ENCODE measurements around the gene PERM1. TPM values are rescaled to one million over a fixed set of nuclear protein-coding genes. Genes with fewer than 3 reads are reported as not detected.

The PERM1 gene
- total and polyA plus RNA-seq, 8 donors = 0.27 to 0.45 (median 0.36) TPM; not detected in 4

DNA sequence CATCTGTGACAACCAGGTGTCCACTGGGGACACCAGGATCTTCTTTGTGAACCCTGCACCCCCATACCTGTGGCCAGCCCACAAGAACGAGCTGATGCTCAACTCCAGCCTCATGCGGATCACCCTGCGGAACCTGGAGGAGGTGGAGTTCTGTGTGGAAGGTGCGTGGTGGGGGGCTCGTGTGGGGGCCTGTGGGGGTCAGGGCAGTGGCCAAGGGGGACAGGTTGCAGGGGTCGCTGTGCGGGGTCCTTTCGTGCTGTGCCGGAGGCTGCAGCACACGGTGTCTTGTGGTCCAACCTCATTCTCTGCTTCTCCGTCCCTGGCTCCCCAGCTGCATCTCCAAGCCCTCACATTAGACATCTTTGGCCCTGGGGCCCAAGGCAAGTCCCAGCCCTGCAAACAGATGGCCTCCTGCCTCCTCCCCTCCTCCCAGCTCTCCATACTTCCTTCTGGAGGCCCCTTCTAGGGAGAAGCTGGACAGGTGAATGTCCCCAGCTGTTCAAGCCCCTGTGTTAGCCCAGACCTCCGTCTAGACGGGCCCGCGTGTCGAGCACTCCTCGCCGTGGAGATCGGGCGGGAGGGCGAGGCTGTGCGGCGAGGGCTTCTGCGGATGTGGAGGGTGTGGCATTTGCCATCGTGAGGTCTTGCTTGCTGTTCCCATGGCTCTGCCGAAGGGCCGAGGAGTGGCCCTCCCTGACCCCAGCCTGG is 40.6 kb upstream of the PERM1 start:
- TF ChIP-seq, protein P1, sequence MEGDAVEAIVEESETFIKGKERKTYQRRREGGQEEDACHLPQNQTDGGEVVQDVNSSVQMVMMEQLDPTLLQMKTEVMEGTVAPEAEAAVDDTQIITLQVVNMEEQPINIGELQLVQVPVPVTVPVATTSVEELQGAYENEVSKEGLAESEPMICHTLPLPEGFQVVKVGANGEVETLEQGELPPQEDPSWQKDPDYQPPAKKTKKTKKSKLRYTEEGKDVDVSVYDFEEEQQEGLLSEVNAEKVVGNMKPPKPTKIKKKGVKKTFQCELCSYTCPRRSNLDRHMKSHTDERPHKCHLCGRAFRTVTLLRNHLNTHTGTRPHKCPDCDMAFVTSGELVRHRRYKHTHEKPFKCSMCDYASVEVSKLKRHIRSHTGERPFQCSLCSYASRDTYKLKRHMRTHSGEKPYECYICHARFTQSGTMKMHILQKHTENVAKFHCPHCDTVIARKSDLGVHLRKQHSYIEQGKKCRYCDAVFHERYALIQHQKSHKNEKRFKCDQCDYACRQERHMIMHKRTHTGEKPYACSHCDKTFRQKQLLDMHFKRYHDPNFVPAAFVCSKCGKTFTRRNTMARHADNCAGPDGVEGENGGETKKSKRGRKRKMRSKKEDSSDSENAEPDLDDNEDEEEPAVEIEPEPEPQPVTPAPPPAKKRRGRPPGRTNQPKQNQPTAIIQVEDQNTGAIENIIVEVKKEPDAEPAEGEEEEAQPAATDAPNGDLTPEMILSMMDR (IDR thresholded peaks at IDR 0.05) = no peak
- intact Hi-C loops (cut with DNase I) = no loop called here
- DNase-seq (no peak), ATAC-seq (no peak)
- Histone ChIP-seq H3K9me3 (no peaks in the 10 kb centered on the region), H3K27me3 (peaks cover 0 to 37% of the 10 kb centered on the region in 2 donors), H3K27ac (no peak overlapping the region), H3K4me1 (peaks cover 13 to 54% of the 10 kb centered on the region in 2 donors), H3K4me3 (no peak overlapping the region), H3K36me3 (no peaks in the 10 kb centered on the region)

DNA sequence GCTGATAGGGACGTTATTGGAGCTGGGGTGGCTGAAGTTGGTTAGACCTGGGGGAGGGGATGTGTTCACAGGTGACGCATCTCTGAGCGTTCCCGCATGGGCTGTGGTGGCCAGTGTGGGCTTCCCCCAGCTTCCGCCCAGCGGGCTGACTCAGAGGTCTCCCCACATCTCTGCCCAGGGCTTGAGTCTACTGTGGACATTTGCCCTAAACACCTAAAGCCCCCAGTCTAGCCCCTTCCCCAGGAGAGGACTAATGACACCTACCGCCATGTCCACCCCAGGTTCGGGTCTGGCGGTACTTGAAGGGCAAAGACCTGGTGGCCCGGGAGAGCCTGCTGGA is 40.0 kb upstream of the PERM1 start:
- H3K4me3 ChIP-seq = peak overlapping the region in 1 of 2 donors; percentile 75
- DNase-seq = no peak
- H3K27ac ChIP-seq = no peak overlapping the region
- no peaks in the 10 kb centered on the region for H3K36me3 ChIP-seq
- ATAC-seq = no peak
- H3K9me3 ChIP-seq = no peaks in the 10 kb centered on the region
- peaks cover 0 to 37% of the 10 kb centered on the region in 2 donors for H3K27me3 ChIP-seq
- TF ChIP-seq, protein P1 (IDR thresholded peaks at IDR 0.05) = no peak
- H3K4me1 ChIP-seq = peaks cover 13 to 54% of the 10 kb centered on the region in 2 donors
- intact Hi-C loops (cut with DNase I) = no loop called here

DNA sequence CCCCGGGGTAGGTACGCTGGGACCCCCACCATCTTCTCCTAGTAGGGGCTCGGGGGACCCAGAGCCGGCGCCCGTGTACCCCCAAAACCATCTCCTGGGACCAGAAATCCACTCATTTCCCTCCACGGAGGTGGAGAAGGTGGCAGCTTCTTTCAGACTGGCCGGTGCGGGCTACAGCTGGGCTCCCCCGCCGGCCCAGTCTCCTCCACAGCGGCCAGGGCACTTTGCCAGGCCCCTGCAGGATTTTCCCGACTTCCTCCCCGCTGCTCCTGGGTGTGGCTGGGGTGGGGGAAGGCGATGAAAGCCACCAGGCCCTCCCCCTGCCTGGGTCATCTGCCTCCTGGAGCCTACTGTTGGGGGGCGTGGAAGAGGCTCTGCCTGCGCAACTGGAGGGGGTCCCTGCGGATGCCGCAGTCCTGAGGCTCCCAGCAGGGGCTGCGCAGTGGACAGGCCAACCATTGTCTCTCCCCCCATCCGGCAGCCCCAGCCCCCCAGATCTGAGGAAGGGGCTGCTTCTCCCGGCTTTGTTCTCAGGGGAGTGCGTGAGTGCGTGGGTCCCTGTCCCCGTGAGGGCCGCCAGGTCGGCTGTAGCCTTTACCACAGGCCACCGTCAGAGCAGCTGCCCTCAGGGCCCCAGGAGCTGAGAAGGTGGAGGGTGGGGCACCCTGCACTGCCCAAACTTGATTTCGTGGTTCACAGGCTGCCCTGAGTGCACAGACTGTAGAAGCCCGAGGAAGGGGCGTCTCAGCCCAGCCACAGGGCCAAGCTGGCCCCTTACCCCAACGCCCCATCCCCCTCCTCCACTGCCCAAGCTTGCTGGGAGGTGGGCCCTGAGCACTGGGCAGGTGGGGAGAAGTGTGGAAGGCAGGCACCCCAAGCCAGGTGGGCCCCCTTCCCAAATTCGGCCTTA is 39.4 kb upstream of the PERM1 start:
- Histone ChIP-seq H3K36me3 (no peaks in the 10 kb centered on the region), H3K27ac (peak overlapping the region in 1 of 2 donors; percentile 19), H3K4me3 (peak overlapping the region; percentile 51 to 75), H3K9me3 (no peaks in the 10 kb centered on the region), H3K27me3 (peaks cover 0 to 37% of the 10 kb centered on the region in 2 donors), H3K4me1 (peaks cover 13 to 50% of the 10 kb centered on the region in 2 donors)
- intact Hi-C loops (cut with DNase I) = no loop called here
- peak; percentile 56 to 91 (median 84) for DNase-seq
- ATAC-seq = peak; percentile 47
- TF ChIP-seq, protein P1 (IDR thresholded peaks at IDR 0.05) = no peak

DNA sequence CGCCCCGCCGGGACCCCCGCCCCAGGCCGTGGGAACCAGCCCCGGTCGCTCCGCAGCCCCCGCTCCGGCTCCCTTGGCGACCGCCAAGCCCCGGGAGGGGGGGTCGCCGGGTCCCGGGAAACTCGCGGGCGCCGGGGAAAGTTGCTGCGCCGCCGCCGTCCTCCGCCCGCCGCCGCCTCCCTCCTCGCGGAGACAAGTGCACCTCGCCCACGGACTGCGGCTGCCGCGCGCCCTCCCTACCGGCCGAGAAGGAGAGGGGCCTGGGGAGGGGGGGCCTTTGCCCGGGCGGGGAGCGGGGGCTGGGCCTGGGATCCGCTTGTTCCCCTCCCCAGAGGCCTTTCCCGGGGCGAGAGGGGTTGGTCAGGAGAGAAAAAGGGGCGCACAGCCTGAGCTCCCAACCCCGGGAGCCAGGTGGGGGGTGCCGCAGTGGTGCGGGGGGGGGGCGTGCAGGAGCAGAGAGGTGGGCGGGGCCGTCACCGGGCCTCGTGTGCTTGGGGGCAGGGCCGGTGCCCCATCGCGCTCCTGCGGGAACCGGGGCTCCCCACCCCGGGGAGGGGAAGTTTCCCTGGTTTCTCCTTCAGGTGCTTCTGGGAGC is 38.6 kb upstream of the PERM1 start:
- H3K27ac ChIP-seq = peak overlapping the region; percentile 19 to 41
- DNase-seq (no peak), ATAC-seq (peak; percentile 11)
- peaks cover 0 to 37% of the 10 kb centered on the region in 2 donors for H3K27me3 ChIP-seq
- peaks cover 13 to 48% of the 10 kb centered on the region in 2 donors for H3K4me1 ChIP-seq
- peak overlapping the region; percentile 51 to 75 for H3K4me3 ChIP-seq
- intact Hi-C loops (cut with DNase I) = no loop called here
- TF ChIP-seq, protein P1 (IDR thresholded peaks at IDR 0.05) = no peak
- no peaks in the 10 kb centered on the region for H3K36me3 ChIP-seq
- H3K9me3 ChIP-seq = no peaks in the 10 kb centered on the region

Measured in left lung (tissue), 10 donors.